ENCODE results near the gene ABCA9.

The ABCA9 gene

GRCh38 chr17:68924793-68925720 is 135.7 kb downstream of the ABCA9 start:
- no peaks in the 10 kb centered on the region for H4K20me1 ChIP-seq (ENCODE audit: low read depth, low read length)
- no peaks in the 10 kb centered on the region for H3F3A ChIP-seq (ENCODE audit: insufficient read depth)
- no peaks in the 10 kb centered on the region for H3K79me2 ChIP-seq (ENCODE audit: insufficient read depth, low read length)
- no peaks in the 10 kb centered on the region; the same call in 1 of the 2 replicates for H3K9me3 ChIP-seq (ENCODE audit: insufficient read depth, low read length)
- no peaks in the 10 kb centered on the region for H3K36me3 ChIP-seq (ENCODE audit: low read length)
- H3K4me2 ChIP-seq (ENCODE audit: low read depth, low read length, poor library complexity, severe bottlenecking), result no peak overlapping the region
- H3K9me2 ChIP-seq (replicated peaks; ENCODE audit: insufficient read depth, low read length), result no peaks in the 10 kb centered on the region
- H3K9ac ChIP-seq (ENCODE audit: low read length), result no peak overlapping the region
- no peak for TF ChIP-seq CTCF (IDR thresholded peaks at IDR 0.05; ENCODE audit: insufficient read depth, low read length, poor library complexity, severe bottlenecking)
- TF ChIP-seq EZH2phosphoT487 (conservative IDR thresholded peaks at IDR 0.05; ENCODE audit: low read length), result no peak
- H3K27me3 ChIP-seq (ENCODE audit: low read length), result no peaks in the 10 kb centered on the region
- no peak overlapping the region for H3K4me3 ChIP-seq (ENCODE audit: insufficient read depth, low read length, poor library complexity, severe bottlenecking)
- H2AFZ ChIP-seq (ENCODE audit: low read depth, low read length, severe bottlenecking), result no peak overlapping the region
- no peak overlapping the region for H3K27ac ChIP-seq (ENCODE audit: low read depth, low read length)

Data from SU-DHL-6 (cell line).